Measurements from ENCODE around the gene VCL. TPM values are rescaled to one million over a fixed set of nuclear protein-coding genes. Genes with fewer than 3 reads are reported as not detected.

Gene VCL
- total RNA-seq, 1 donor, result 513 TPM

DNA sequence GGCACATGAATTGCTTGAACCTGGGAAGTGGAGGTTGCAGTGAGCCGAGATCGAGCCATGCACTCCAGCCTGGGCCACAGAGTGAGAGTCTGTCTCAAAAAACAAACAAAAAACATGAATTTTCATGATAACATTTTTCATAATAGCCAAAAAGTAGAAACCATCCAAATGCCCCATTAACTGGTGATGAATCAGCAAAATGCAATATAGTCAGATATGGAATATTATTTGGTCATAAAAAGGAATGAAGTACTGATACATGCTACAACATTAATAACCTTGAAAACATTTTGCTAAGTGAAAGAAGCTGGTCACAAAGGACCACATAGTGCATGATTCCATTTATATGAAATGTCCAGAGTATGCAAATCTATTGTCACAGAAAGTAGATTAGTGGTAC lies 24.5 kb upstream of the VCL start:
- H3K4me3 ChIP-seq (ENCODE audit: low read depth, low read length), result no peak overlapping the region
- TF ChIP-seq, protein P1, sequence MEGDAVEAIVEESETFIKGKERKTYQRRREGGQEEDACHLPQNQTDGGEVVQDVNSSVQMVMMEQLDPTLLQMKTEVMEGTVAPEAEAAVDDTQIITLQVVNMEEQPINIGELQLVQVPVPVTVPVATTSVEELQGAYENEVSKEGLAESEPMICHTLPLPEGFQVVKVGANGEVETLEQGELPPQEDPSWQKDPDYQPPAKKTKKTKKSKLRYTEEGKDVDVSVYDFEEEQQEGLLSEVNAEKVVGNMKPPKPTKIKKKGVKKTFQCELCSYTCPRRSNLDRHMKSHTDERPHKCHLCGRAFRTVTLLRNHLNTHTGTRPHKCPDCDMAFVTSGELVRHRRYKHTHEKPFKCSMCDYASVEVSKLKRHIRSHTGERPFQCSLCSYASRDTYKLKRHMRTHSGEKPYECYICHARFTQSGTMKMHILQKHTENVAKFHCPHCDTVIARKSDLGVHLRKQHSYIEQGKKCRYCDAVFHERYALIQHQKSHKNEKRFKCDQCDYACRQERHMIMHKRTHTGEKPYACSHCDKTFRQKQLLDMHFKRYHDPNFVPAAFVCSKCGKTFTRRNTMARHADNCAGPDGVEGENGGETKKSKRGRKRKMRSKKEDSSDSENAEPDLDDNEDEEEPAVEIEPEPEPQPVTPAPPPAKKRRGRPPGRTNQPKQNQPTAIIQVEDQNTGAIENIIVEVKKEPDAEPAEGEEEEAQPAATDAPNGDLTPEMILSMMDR (IDR thresholded peaks at IDR 0.05; ENCODE audit: insufficient read depth, low read depth, low read length), result no peak
- DNase-seq (ENCODE audit: low read depth), result no peak

GRCh38 chr10:73974309-73974946 lies 23.5 kb upstream of the VCL start:
- no peak for DNase-seq (ENCODE audit: low read depth)
- TF ChIP-seq, protein P1 (IDR thresholded peaks at IDR 0.05; ENCODE audit: insufficient read depth, low read depth, low read length), result no peak
- H3K4me3 ChIP-seq (ENCODE audit: low read depth, low read length), result no peak overlapping the region

GRCh38 chr10:73975388-73975787 lies 22.5 kb upstream of the VCL start:
- no peak for DNase-seq (ENCODE audit: low read depth)
- TF ChIP-seq, protein P1 (IDR thresholded peaks at IDR 0.05; ENCODE audit: insufficient read depth, low read depth, low read length), result no peak
- no peak overlapping the region for H3K4me3 ChIP-seq (ENCODE audit: low read depth, low read length)

DNA sequence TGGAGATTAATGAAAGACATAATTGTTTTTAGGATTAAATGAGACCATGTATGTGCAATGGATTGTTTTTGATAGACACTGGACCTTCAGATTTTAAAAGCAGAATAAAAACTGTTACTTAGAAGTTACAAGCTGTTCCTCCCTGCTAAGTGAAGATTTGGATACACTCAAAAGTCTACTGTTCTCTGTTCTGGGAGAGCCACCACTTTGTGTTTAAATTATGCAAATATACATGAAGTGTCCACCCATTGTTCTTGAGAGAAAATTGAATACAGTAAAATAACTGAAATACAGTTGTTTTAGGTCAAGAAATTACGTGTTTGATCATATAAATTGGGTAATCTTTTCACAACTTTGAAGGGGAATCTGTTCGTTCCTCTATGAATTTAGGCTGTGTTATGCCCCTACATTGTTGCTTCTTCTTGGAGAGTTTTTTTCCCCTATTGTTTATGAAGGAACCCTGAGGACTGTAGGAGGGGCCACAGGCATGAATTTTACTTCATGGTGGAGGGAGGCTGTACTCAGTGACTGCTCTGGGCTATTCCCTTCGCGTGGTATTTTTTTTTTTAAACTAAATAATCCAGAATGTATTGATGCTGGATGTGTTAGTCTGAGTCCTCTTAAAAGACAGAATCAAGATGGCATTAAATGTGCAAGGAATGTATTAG lies 18.6 kb upstream of the VCL start:
- TF ChIP-seq, protein P1 (IDR thresholded peaks at IDR 0.05; ENCODE audit: insufficient read depth, low read depth, low read length), result no peak
- no peak for DNase-seq (ENCODE audit: low read depth)
- no peak overlapping the region for H3K4me3 ChIP-seq (ENCODE audit: low read depth, low read length)

- no peak overlapping the region for H3K4me3 ChIP-seq (ENCODE audit: low read depth, low read length)
- TF ChIP-seq, protein P1 (IDR thresholded peaks at IDR 0.05; ENCODE audit: insufficient read depth, low read depth, low read length), result no peak
- DNase-seq (ENCODE audit: low read depth), result no peak
Observed at GRCh38 chr10:73979809-73980433, 18.0 kb upstream of the VCL start.

DNA sequence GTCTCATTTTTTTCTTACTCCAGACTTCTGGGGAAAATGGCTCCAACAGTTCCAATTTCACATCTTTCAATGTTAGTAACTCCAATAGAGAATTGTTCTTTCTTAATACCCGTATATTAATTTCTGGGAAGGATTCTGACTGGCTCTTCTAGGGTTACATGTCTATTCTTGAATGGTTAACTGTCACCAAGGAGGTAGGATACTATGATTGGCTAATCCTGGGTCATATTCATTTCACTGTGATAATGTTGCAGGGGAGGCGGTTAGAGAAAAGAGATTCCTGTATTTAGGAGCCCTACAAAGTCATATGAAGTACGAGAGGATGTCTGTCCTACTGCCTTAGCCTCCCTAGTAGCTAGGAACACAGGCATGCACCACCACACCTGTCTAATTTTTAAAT lies 16.1 kb upstream of the VCL start:
- H3K4me3 ChIP-seq (ENCODE audit: low read depth, low read length), result no peak overlapping the region
- TF ChIP-seq, protein P1 (IDR thresholded peaks at IDR 0.05; ENCODE audit: insufficient read depth, low read depth, low read length), result no peak
- DNase-seq (ENCODE audit: low read depth), result no peak
